H9 (cell line): ENCODE results near the gene USP12. TPM values are rescaled to one million over a fixed set of nuclear protein-coding genes. Genes with fewer than 3 reads are reported as not detected.
A peak's percentile ranks its signal among the peaks of the same experiment; 100 is the strongest.

ENCODE experiments used
- DNase-seq: peaks from one replicate; pipeline ENCODE4 v3.0.0-alpha.2; 2017
- H2AFZ ChIP-seq: one replicate; pipeline ENCODE4 v1.6.1; 2013; ENCODE audit warnings: mild to moderate bottlenecking, low read length, control low read depth, moderate library complexity
- H2AK5ac ChIP-seq: 2 replicates; pipeline ENCODE4 v1.6.1; 2013; ENCODE audit warnings: low read length, control low read depth, mixed read lengths; ENCODE audit not compliant: insufficient read length
- H2BK120ac ChIP-seq: one replicate; pipeline ENCODE4 v1.6.1; 2013; ENCODE audit warnings: low read depth, mild to moderate bottlenecking, low read length, control low read depth, inconsistent platforms; ENCODE audit not compliant: poor library complexity, severe bottlenecking
- H2BK12ac ChIP-seq: 2 replicates; pipeline ENCODE4 v1.6.1; 2013; ENCODE audit warnings: low read length, control low read depth, mixed read lengths, low read depth; ENCODE audit not compliant: insufficient read length
- H2BK15ac ChIP-seq: 2 replicates; pipeline ENCODE4 v1.6.1; 2013; ENCODE audit warnings: low read depth, low read length, control low read depth
- H2BK20ac ChIP-seq: one replicate; pipeline ENCODE4 v1.6.1; 2013; ENCODE audit warnings: low read depth, mild to moderate bottlenecking, low read length, control low read depth, inconsistent platforms; ENCODE audit not compliant: poor library complexity, severe bottlenecking
- H2BK5ac ChIP-seq: 2 replicates; pipeline ENCODE4 v1.6.1; 2013; ENCODE audit warnings: low read length, control low read depth, mixed read lengths; ENCODE audit not compliant: insufficient read length
- H3K14ac ChIP-seq: 2 replicates; pipeline ENCODE4 v1.6.1; 2013; ENCODE audit warnings: low read length, control low read depth; ENCODE audit not compliant: insufficient read depth
- H3K18ac ChIP-seq: 2 replicates; pipeline ENCODE4 v1.6.1; 2013; ENCODE audit warnings: low read depth, mild to moderate bottlenecking, mixed read lengths, low read length, control low read depth; ENCODE audit not compliant: insufficient read length
- H3K23ac ChIP-seq: 2 replicates; pipeline ENCODE4 v1.6.1; 2013; ENCODE audit warnings: low read length, control low read depth, mixed read lengths, low read depth; ENCODE audit not compliant: insufficient read length
- H3K23me2 ChIP-seq: 2 replicates; pipeline ENCODE4 v1.6.1; 2013; ENCODE audit warnings: low read depth, mild to moderate bottlenecking, mixed read lengths, low read length, control low read depth; ENCODE audit not compliant: insufficient read length, poor library complexity, severe bottlenecking
- H3K27ac ChIP-seq: 2 replicates; pipeline ENCODE4 v1.5.1; 2013; ENCODE audit warnings: low read length, control low read depth, mixed read lengths, low read depth; ENCODE audit not compliant: insufficient read length
- H3K27me3 ChIP-seq: 2 replicates; pipeline ENCODE4 v1.6.1; 2013; ENCODE audit warnings: low read length, control low read depth, inconsistent platforms; ENCODE audit not compliant: insufficient read depth
- H3K4ac ChIP-seq: 2 replicates; pipeline ENCODE4 v1.6.1; 2013; ENCODE audit warnings: low read depth, mild to moderate bottlenecking, control low read depth, inconsistent platforms, low read length, moderate library complexity
- H3K4me1 ChIP-seq: 2 replicates; pipeline ENCODE4 v1.6.1; 2013; ENCODE audit warnings: low read length, control low read depth, inconsistent platforms; ENCODE audit not compliant: insufficient read depth
- H3K4me2 ChIP-seq: 2 replicates; pipeline ENCODE4 v1.6.1; 2013; ENCODE audit warnings: low read length, control low read depth, mixed read lengths; ENCODE audit not compliant: insufficient read length, insufficient read depth
- H3K56ac ChIP-seq: 2 replicates; pipeline ENCODE4 v1.6.1; 2013; ENCODE audit warnings: low read depth, mild to moderate bottlenecking, mixed read lengths, low read length, control low read depth; ENCODE audit not compliant: insufficient read length
- H3K79me1 ChIP-seq: 2 replicates; pipeline ENCODE4 v1.6.1; 2013; ENCODE audit warnings: low read depth, mild to moderate bottlenecking, moderate library complexity, low read length, control low read depth, inconsistent platforms; ENCODE audit not compliant: insufficient read depth, poor library complexity, severe bottlenecking
- H3K79me2 ChIP-seq: 2 replicates; pipeline ENCODE4 v1.6.1; 2013; ENCODE audit warnings: low read length, control low read depth, inconsistent platforms; ENCODE audit not compliant: insufficient read depth
- H3K9ac ChIP-seq: 2 replicates; pipeline ENCODE4 v1.6.1; 2013; ENCODE audit warnings: low read length, control low read depth, mixed read lengths; ENCODE audit not compliant: insufficient read length; ENCODE audit errors: extremely low read depth
- H3K9me3 ChIP-seq: one replicate; pipeline ENCODE4 v1.6.1; 2013; ENCODE audit warnings: low read depth, low read length, inconsistent platforms; ENCODE audit not compliant: control insufficient read depth
- H3T11ph ChIP-seq: one replicate; pipeline ENCODE4 v1.6.1; 2013; ENCODE audit warnings: mild to moderate bottlenecking, low read length, control low read depth, inconsistent platforms
- H4K20me1 ChIP-seq: one replicate; pipeline ENCODE4 v1.6.1; 2013; ENCODE audit not compliant: control insufficient read depth, insufficient read length, insufficient read depth
- H4K5ac ChIP-seq: 2 replicates; pipeline ENCODE4 v1.6.1; 2013; ENCODE audit warnings: low read depth, mild to moderate bottlenecking, mixed read lengths, low read length, control low read depth; ENCODE audit not compliant: insufficient read length
- H4K8ac ChIP-seq: replicated peaks from 2 replicates; pipeline ENCODE4 v1.6.1; 2013; ENCODE audit warnings: low read length, control low read depth, mixed read lengths, low read depth; ENCODE audit not compliant: insufficient read length
- H4K91ac ChIP-seq: 2 replicates; pipeline ENCODE4 v1.6.1; 2013; ENCODE audit warnings: low read depth, mild to moderate bottlenecking, moderate library complexity, mixed read lengths, low read length, control low read depth; ENCODE audit not compliant: insufficient read length
- H3K27ac Mint-ChIP-seq, 3 experiments: 2 replicates in 2 of 3; 3 replicates in 1 of 3; pipeline ENCODE4 v1.8.0; 2020 to 2021; ENCODE audit warnings: mixed read lengths in 3 of 3, mild to moderate bottlenecking in 1 of 3, moderate library complexity in 1 of 3
- H3K27me3 Mint-ChIP-seq: 2 replicates; pipeline ENCODE4 v1.8.0; 2021; ENCODE audit warnings: low read depth, mild to moderate bottlenecking, moderate library complexity, mixed read lengths
- H3K36me3 Mint-ChIP-seq, 3 experiments: 2 replicates in 2 of 3; 3 replicates in 1 of 3; pipeline ENCODE4 v1.8.0; 2020 to 2021; ENCODE audit warnings: low read depth in 3 of 3, mixed read lengths in 3 of 3; ENCODE audit not compliant: insufficient read depth in 1 of 3
- H3K4me1 Mint-ChIP-seq, 2 experiments: 2 replicates each; pipeline ENCODE4 v1.8.0; 2020; ENCODE audit warnings: mixed read lengths in 2 of 2
- H3K4me3 Mint-ChIP-seq, 2 experiments: 2 replicates in 1 of 2; 3 replicates in 1 of 2; pipeline ENCODE4 v1.8.0; 2020 to 2021; ENCODE audit warnings: mild to moderate bottlenecking in 2 of 2, mixed read lengths in 2 of 2, moderate library complexity in 1 of 2
- H3K9me3 Mint-ChIP-seq, 2 experiments: 2 replicates in 1 of 2; 3 replicates in 1 of 2; pipeline ENCODE4 v1.8.0; 2020; ENCODE audit warnings: mild to moderate bottlenecking in 2 of 2, mixed read lengths in 2 of 2, moderate library complexity in 1 of 2
- CTCF ChIP-seq: fragments of 200-600 bp; sonication (generic); conservative IDR thresholded peaks from 3 replicates; pipeline ENCODE4 v1.8.0; 2021; ENCODE audit warnings: antibody characterized with exemption, mild to moderate bottlenecking
- WGBS: extraction: QIAGEN DNeasy Blood & Tissue Kit; methylation state at CpG from one replicate; pipeline ENCODE4 v1.1.7; 2013; ENCODE audit warnings: missing lambda C conversion rate, low lambda C conversion rate, mixed read lengths; ENCODE audit not compliant: insufficient read length; ENCODE audit errors: extremely low coverage; 5-methylcytosine and 5-hydroxymethylcytosine counted together
- total RNA-seq: library from RNA; stranded (reverse); gene quantifications from 2 replicates; pipeline ENCODE4 v1.2.1, GENCODE V29; 2021

USP12 gene
- total RNA-seq, 1 experiment from 2014 or later: 24.8 TPM

GRCh38 chr13:27018344-27018861, 153.2 kb downstream of the USP12 start:
- H3K23me2 ChIP-seq: no peaks in the 10 kb centered on the region
- H4K5ac ChIP-seq: peak overlapping the region; percentile 22
- no peak overlapping the region for H3K56ac ChIP-seq
- no peaks in the 10 kb centered on the region for H3K9me3 ChIP-seq
- H3K4me1 ChIP-seq: no peaks in the 10 kb centered on the region; the same call in 1 of the 2 replicates
- no peak overlapping the region for H2BK12ac ChIP-seq
- H3K79me1 ChIP-seq: no peaks in the 10 kb centered on the region
- no peak overlapping the region for H3T11ph ChIP-seq
- H2BK5ac ChIP-seq: no peak overlapping the region
- no peak overlapping the region for H3K23ac ChIP-seq
- H3K27ac ChIP-seq: no peak overlapping the region
- no CpG with 5 or more reads among the region's 8 CpGs for WGBS
- H2BK120ac ChIP-seq: peak overlapping the region; percentile 12
- no peak overlapping the region for H2AK5ac ChIP-seq
- H3K18ac ChIP-seq: no peak overlapping the region
- H2AFZ ChIP-seq: peak overlapping the region; percentile 1
- no peak for TF ChIP-seq CTCF
- no peaks in the 10 kb centered on the region for H3K27me3 ChIP-seq
- Mint-ChIP-seq H3K27ac (no peak overlapping the region), H3K27me3 (no peaks in the 10 kb centered on the region; the same call in 1 of the 2 replicates), H3K4me1 (peaks cover 21% of the 10 kb centered on the region in 2 experiments), H3K9me3 (peaks cover 2 to 3% of the 10 kb centered on the region in 2 experiments; a peak in 2 of 5 replicates), H3K36me3 (peaks cover 0 to 4% (median 0%) of the 10 kb centered on the region in 3 experiments; a peak in 3 of 7 replicates), H3K4me3 (no peak overlapping the region)
- H2BK20ac ChIP-seq: no peak overlapping the region
- no peak overlapping the region for H3K4me2 ChIP-seq
- peak; percentile 20 for DNase-seq
- no peak overlapping the region for H4K8ac ChIP-seq
- H4K91ac ChIP-seq: no peak overlapping the region
- H3K14ac ChIP-seq: no peak overlapping the region
- H3K4ac ChIP-seq: no peak overlapping the region
- no peaks in the 10 kb centered on the region for H4K20me1 ChIP-seq
- no peaks in the 10 kb centered on the region for H3K79me2 ChIP-seq
- no peak overlapping the region for H3K9ac ChIP-seq
- H2BK15ac ChIP-seq: no peak overlapping the region
